Endothelial cell of umbilical vein (primary cell): ENCODE measurements around the gene KIAA1549. TPM values are rescaled to one million over a fixed set of nuclear protein-coding genes. Genes with fewer than 3 reads are reported as not detected.

Source experiments
- BruUV-seq: library from RNA; stranded (reverse); fragments of 400-500 nt; replicated peaks from 2 replicates; lab custom pipeline; 2021; lab: Mats Ljungman, UMichigan
- CTCF ChIA-PET: fragments of 300-600, 350-600 bp; sonication (Branson Sonifier 250); formaldehyde crosslinking; loops from one replicate; lab custom pipeline; 2021; ENCODE audit warnings: antibody characterized with exemption, inconsistent platforms; lab: Charles Lee
- POLR2A ChIA-PET: fragments of 300-600, 350-600 bp; sonication (Branson Sonifier 250); formaldehyde crosslinking; loops from one replicate; lab custom pipeline; 2021; ENCODE audit warnings: antibody characterized with exemption, inconsistent platforms; lab: Charles Lee
- DNase-seq: peaks from one replicate; pipeline ENCODE4 v3.0.0-alpha.2; 2011; ENCODE audit warnings: low read depth, low spot score
- FAIRE-seq: peaks from 2 replicates; lab custom pipeline; 2011; peaks lifted over from hg19 to GRCh38; lab: Jason Lieb, UNC
- H2AFZ ChIP-seq: 2 replicates; pipeline ENCODE4 v1.6.0; 2012; ENCODE audit warnings: low read depth, low read length, control low read depth, inconsistent platforms
- H3K27ac ChIP-seq: 2 replicates; pipeline ENCODE4 v1.5.1; 2011; ENCODE audit warnings: low read depth, mild to moderate bottlenecking, control low read depth, low read length, moderate library complexity; ENCODE audit not compliant: insufficient read depth
- H3K27me3 ChIP-seq, 2 experiments: 2 replicates each; pipeline versions ENCODE4 v1.6.0 to v1.6.1; 2011; ENCODE audit warnings: low read length in 2 of 2, mixed read lengths in 1 of 2; ENCODE audit not compliant: control insufficient read depth in 2 of 2, insufficient read depth in 2 of 2
- H3K36me3 ChIP-seq, 2 experiments: 2 replicates in 1 of 2; 3 replicates in 1 of 2; pipeline ENCODE4 v1.5.1; 2011; ENCODE audit warnings: low read length in 2 of 2, mild to moderate bottlenecking in 1 of 2, moderate library complexity in 1 of 2; ENCODE audit not compliant: control insufficient read depth in 2 of 2, insufficient read depth in 2 of 2; ENCODE audit errors: extremely low read depth in 1 of 2
- H3K4me1 ChIP-seq: 3 replicates; pipeline ENCODE4 v1.5.1; 2011; ENCODE audit warnings: mild to moderate bottlenecking, low read length; ENCODE audit not compliant: control insufficient read depth, insufficient read depth; ENCODE audit errors: extremely low read depth
- H3K4me2 ChIP-seq: 2 replicates; pipeline ENCODE4 v1.6.1; 2011; ENCODE audit warnings: low read length, control low read depth, mixed read lengths; ENCODE audit not compliant: insufficient read depth
- H3K4me3 ChIP-seq, 3 experiments: fragments of 200-600 bp in 1 of 3; sonication (generic), shearing (Covaris generic) in 1 of 3; replicated peaks in 1 of 3; 2 replicates each; pipeline ENCODE4 v1.5.1; 2011 to 2016; ENCODE audit warnings: control low read depth in 3 of 3, low read length in 3 of 3, mild to moderate bottlenecking in 2 of 3, inconsistent platforms in 1 of 3, low read depth in 1 of 3, moderate library complexity in 1 of 3; ENCODE audit not compliant: insufficient read depth in 1 of 3
- H3K79me2 ChIP-seq: 2 replicates; pipeline ENCODE4 v1.6.0; 2012; ENCODE audit warnings: low read length, inconsistent platforms; ENCODE audit not compliant: control insufficient read depth, insufficient read depth
- H3K9ac ChIP-seq: replicated peaks from 2 replicates; pipeline ENCODE3; 2011; ENCODE audit warnings: low read length, control low read depth; ENCODE audit not compliant: insufficient read depth; ENCODE audit errors: extremely low read depth
- H3K9me1 ChIP-seq: replicated peaks from 3 replicates; pipeline ENCODE4 v1.6.0; 2011; ENCODE audit warnings: mild to moderate bottlenecking, low read length; ENCODE audit not compliant: control insufficient read depth, insufficient read depth; ENCODE audit errors: extremely low read depth
- H3K9me3 ChIP-seq: replicated peaks from 2 replicates; pipeline ENCODE4 v1.5.1; 2012; ENCODE audit warnings: low read length, inconsistent platforms; ENCODE audit not compliant: control insufficient read depth, insufficient read depth
- H4K20me1 ChIP-seq: replicated peaks from 2 replicates; pipeline ENCODE3; 2011; ENCODE audit warnings: mild to moderate bottlenecking, low read length; ENCODE audit not compliant: control insufficient read depth, insufficient read depth; ENCODE audit errors: extremely low read depth
- CTCF ChIP-seq, 2 donors: IDR thresholded peaks; 1 replicate in 1 of 2; 2 replicates in 1 of 2; pipeline ENCODE4 v1.5.1; 2011; ENCODE audit warnings: low read length in 2 of 2, mild to moderate bottlenecking in 2 of 2, moderate library complexity in 2 of 2, control low read depth in 1 of 2, inconsistent platforms in 1 of 2, low read depth in 1 of 2; ENCODE audit not compliant: insufficient read depth in 1 of 2; ENCODE audit errors: extremely low read depth in 1 of 2
- EZH2 ChIP-seq: IDR thresholded peaks from 2 replicates; pipeline ENCODE4 v1.6.1; 2012; ENCODE audit warnings: borderline replicate concordance, low read depth, mild to moderate bottlenecking, moderate library complexity, low read length, inconsistent platforms; ENCODE audit not compliant: severe bottlenecking
- FOS ChIP-seq: IDR thresholded peaks from 2 replicates; pipeline ENCODE4 v1.6.1; 2011; ENCODE audit warnings: mild to moderate bottlenecking, low read length, moderate library complexity, borderline replicate concordance; ENCODE audit not compliant: insufficient read depth
- JUN ChIP-seq: IDR thresholded peaks from 2 replicates; pipeline ENCODE4 v1.6.1; 2011; ENCODE audit warnings: borderline replicate concordance, low read depth; ENCODE audit not compliant: insufficient read length, insufficient read depth
- MAX ChIP-seq: IDR thresholded peaks from 2 replicates; pipeline ENCODE4 v1.6.1; 2011; ENCODE audit not compliant: insufficient read depth, insufficient read length
- MYC ChIP-seq: IDR thresholded peaks from one replicate; pipeline ENCODE4 v1.6.1; 2011; ENCODE audit warnings: mild to moderate bottlenecking, low read depth, low read length
- POLR2A ChIP-seq: IDR thresholded peaks from 2 replicates; pipeline ENCODE4 v1.6.1; 2012; ENCODE audit warnings: low read depth, mild to moderate bottlenecking, control low read depth, low read length
- POLR2AphosphoS5 ChIP-seq: IDR thresholded peaks from 2 replicates; pipeline ENCODE4 v1.6.1; 2012; ENCODE audit warnings: low read depth, mild to moderate bottlenecking, control low read depth, low read length, moderate library complexity; ENCODE audit not compliant: insufficient read depth
- dilution Hi-C: fragments of 300-500 bp; cut with MboI; formaldehyde crosslinking; loops from one replicate; pipeline ENCODE4 v1.15.0; 2019; ENCODE audit warnings: low sequenced_read_pairs; ENCODE audit not compliant: extremely low pct_ligation_motif_present
- intact Hi-C: fragments of 100-400 bp; cut with micrococcal nuclease; formaldehyde crosslinking; loops from one replicate; pipeline ENCODE4 v1.10.0; 2022
- polyA plus RNA-seq, 4 experiments: library from polyadenylated mRNA; depleted of rRNA in 3 of 4; stranded (reverse) in 3 of 4; unstranded in 1 of 4; fragments of >200 nt; gene quantifications; 2 replicates each; pipeline versions ENCODE4 v1.2.1 to v1.2.3, GENCODE V29; 2011 to 2012; ENCODE audit warnings: missing spikeins in 1 of 4
- total RNA-seq: library from RNA; stranded (reverse); gene quantifications from 2 replicates; pipeline ENCODE4 v1.2.3, GENCODE V29; 2021

Gene KIAA1549
- total and polyA plus RNA-seq, 2 donors (not counting 3 experiments of a cell fraction or from before 2014, with no cell fraction given) = 4.6 to 10.9 TPM

- Histone ChIP-seq H3K27me3 (no peaks in the 10 kb centered on the region), H3K36me3 (peaks cover 0 to 6% of the 10 kb centered on the region in 2 experiments), H3K4me1 (no peaks in the 10 kb centered on the region), H3K4me3 (no peak overlapping the region), H4K20me1 (no peaks in the 10 kb centered on the region), H3K4me2 (no peak overlapping the region), H2AFZ (no peak overlapping the region), H3K27ac (no peak overlapping the region), H3K9ac (no peak overlapping the region), H3K79me2 (no peaks in the 10 kb centered on the region), H3K9me3 (no peaks in the 10 kb centered on the region), H3K9me1 (no peaks in the 10 kb centered on the region)
- POLR2A ChIA-PET = no interaction called here
- dilution Hi-C loops (no loop called here), intact Hi-C loops (no loop called here)
- no peak for DNase-seq
- TF ChIP-seq CTCF (IDR thresholded peaks at IDR 0.05; ENCODE audit: extremely low read depth in 1 of 2, insufficient read depth in 1 of 2, low read depth in 1 of 2, low read length in 2 of 2) = no peak
- TF ChIP-seq MYC = no peak
- no peak for TF ChIP-seq POLR2A
- CTCF ChIA-PET = interaction anchor here (0.5 to 3.3 kb wide), 5 partner anchors 9 to 41 kb away, joined by 3 to 13 read pairs (median 3); no protein-coding TSS in a partner anchor
- BruUV-seq = no TSS peak
- FAIRE-seq = no peak
Observed at GRCh38 chr7:138919911-138920310, 61.3 kb downstream of the KIAA1549 start.

- FAIRE-seq = no peak
- Histone ChIP-seq H3K9me3 (no peaks in the 10 kb centered on the region), H3K4me1 (no peaks in the 10 kb centered on the region), H3K4me2 (no peak overlapping the region), H3K79me2 (no peaks in the 10 kb centered on the region), H3K9me1 (no peaks in the 10 kb centered on the region), H3K36me3 (peaks cover 0 to 6% of the 10 kb centered on the region in 2 experiments), H2AFZ (no peak overlapping the region), H4K20me1 (no peaks in the 10 kb centered on the region), H3K27ac (no peak overlapping the region), H3K4me3 (no peak overlapping the region), H3K27me3 (no peaks in the 10 kb centered on the region), H3K9ac (no peak overlapping the region)
- ChIA-PET POLR2A (no interaction called here), CTCF (interaction anchor here (0.9 to 3.3 kb wide), 4 partner anchors 9 to 33 kb away, joined by 3 to 13 read pairs (median 3); no protein-coding TSS in a partner anchor)
- BruUV-seq = no TSS peak
- DNase-seq = no peak
- TF ChIP-seq POLR2AphosphoS5 (no peak), JUN (no peak), FOS (no peak), EZH2 (no peak), MAX (no peak), CTCF (IDR thresholded peaks at IDR 0.05; ENCODE audit: extremely low read depth in 1 of 2, insufficient read depth in 1 of 2, low read depth in 1 of 2, low read length in 2 of 2) (no peak), POLR2A (no peak)
- dilution Hi-C loops (no loop called here), intact Hi-C loops (no loop called here)
Observed at GRCh38 chr7:138919216-138919615, 62.0 kb downstream of the KIAA1549 start.
